ENCODE results near the gene SLITRK3.

GRCh38 chr3:165194511-165195240, 1.5 kb downstream of the SLITRK3 start:
- TF ChIP-seq CTCF (IDR thresholded peaks at IDR 0.05) (no peak), POLR2AphosphoS5 (IDR thresholded peaks at IDR 0.05) (no peak), EP300 (IDR thresholded peaks at IDR 0.05; ENCODE audit: low read depth) (no peak), POLR2A (IDR thresholded peaks at IDR 0.05) (no peak)

Data from transverse colon (tissue), 4 donors.